Fibroblast of peridontal ligament (primary cell): ENCODE measurements around the gene CTXN3.
A peak's percentile ranks its signal among the peaks of the same experiment; 100 is the strongest.

Experiments
- DNase-seq: peaks from one replicate; pipeline ENCODE4 v3.0.0-alpha.2; 2010; ENCODE audit errors: extremely low read depth

Gene CTXN3

DNA sequence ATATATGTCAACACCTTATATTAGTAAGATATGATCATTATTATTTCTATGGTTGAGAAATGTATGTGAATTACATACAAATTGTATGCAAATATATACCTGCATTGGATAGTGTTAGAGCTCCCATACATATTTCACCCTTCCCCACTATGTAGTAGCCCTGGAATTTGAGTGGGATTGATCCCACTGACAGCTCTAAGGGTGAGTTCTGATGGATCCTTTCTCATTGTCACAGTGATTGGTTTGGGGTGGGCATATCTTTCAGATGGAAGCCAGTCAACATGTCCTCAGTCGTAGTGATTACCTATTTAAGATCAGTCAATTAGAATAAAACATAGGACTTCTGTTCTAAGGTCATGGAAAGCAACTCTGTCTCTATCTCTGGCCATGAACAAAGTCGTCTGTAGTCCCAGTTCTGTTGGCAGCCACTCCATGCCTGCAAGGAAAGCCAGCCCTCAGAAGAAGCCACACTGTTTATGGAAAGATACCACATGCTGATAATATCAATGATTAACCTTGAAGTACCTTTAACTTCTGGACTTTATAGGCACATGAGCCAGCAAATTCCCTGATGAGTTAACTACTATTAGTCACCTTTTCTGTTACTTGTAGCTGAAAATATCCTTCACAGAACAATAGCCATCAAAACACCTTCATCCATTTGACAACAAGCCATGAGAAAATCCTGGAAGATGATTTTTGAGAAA, 49.2 kb downstream of the CTXN3 start:
- DNase-seq, result no peak

DNA sequence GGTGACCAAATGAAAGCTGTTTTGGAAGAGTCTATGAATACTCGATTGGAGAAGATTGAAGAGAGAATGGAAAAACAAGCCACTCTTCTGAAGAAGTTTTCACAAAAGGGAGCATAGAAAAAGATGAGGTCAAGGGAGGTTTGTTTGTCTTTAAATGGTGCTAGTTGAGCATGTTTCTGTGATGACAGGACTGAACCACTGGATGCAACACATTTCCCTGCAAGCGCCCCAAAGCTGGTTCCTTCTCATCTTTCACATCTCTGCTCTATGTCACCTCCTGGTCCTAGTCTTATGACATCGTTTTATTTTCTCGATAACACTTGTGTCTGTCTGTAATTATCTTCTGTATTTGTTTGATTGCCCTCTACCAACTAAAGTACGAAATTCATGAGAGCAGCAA, 50.5 kb downstream of the CTXN3 start:
- no peak for DNase-seq

DNA sequence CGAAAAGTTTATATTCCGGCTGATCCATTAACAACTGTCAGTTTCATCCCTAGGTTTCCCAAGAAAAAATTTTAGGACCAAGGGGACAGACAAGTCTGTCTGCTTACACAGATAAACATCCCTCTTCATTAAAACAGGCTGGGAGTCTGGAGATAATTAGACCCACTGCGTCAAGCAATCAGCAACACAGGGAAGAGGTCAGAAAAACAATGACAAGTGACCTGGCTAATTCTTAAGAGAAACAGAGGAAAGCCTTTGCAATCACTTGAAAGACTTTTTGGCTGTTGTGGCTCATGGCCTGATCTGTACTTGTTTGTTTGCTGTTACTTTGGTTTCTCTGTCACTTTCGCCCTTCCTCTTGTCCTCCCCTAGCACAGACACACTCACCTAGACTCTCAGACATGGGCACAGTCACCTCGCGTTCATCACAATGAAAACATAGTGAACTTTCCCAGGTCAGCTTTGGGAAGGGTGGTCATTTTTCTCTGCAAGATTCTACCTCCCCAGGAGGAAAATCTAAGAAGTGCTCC, 51.4 kb downstream of the CTXN3 start:
- DNase-seq, result no peak

DNA sequence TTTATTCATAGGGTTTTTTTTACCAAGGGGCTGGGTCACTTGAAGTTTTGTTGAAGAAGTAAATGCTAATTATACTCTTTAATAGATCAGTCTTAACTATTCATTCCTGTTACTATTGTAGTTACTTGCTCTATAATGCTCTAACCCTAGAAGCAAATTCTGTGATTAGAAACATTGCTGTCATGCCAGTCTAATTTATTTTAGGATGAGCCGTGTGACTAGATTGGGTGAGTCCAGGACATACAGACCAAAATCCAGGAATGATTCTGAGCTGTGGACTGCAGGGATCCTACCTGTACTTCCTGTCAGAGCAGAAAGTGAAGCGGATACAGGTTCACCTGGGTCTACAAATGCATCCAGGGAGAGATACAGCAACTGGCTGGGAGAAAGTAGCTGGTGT, 53.6 kb downstream of the CTXN3 start:
- no peak for DNase-seq

DNA sequence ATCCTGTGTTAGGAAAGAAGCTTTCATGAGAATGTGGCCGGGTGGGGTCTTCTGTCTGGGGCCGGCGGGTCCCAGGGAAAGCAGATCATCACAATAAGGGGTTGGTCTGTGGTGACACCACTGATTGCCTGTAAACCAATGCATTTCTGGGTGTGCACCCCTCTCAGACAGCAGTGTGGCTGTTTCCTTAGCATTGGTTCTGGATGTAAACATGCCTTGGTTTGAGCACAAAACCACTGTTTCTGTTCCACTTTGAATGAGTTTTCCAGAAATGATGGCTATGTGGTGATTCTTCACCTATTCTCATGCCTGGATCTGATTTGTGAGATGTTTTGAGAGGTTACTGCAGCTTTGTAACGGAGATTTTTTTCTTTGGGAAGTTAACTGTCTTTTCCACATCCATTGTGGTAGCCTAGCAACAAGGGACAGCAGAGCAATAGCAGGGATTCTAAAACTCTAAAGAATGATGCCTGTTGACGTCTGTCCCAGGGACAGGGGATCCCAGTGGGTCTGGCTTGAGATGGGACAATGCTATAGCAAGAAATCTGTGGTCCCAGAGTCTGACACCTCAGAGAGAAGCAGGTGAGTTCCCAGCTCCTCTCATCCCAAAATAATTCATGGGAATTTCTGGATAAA, 54.2 kb downstream of the CTXN3 start, which contains the start of gene CCDC192:
TSS of gene CCDC192 (plus strand) at position 466 of the 636 bp plus-strand sequence. CDS start at position 521, 55 bp downstream.
- DNase-seq, result no peak

DNA sequence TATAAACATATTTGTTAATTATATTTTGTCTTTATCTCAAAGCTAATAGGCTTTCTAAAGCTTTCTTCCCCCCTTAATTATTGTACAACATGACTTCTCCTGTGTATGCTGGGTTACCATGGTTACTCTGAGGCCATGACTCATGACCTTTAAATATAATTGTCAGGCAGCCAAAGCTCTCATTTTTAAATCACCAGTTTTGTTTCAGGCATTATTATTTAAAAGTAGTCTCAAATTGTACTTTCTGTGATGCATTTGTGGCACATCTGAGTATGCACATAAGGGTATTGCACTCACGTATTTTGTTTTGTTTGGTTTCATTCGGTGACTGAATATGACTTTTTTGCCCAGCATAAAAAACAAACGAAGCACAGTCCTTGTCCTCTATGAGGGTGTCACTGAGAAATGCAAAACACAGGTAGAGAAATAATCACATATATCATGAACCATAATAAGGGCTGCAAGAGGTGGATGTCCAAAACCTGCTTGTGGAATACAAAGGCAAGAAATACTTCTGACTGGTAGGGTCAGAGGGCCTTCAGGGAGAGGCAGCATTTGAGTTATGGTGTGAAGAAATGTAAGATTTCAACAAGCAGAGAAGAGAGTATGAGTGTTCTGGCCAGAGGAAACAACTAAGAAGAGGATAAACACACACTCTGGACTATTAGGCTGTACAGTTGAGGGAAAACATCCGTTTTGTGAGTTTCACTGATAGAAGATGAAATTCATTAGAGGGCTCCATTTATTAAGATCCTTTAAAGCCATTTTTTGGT, 56.4 kb downstream of the CTXN3 start:
- DNase-seq, result peak; percentile 91

DNA sequence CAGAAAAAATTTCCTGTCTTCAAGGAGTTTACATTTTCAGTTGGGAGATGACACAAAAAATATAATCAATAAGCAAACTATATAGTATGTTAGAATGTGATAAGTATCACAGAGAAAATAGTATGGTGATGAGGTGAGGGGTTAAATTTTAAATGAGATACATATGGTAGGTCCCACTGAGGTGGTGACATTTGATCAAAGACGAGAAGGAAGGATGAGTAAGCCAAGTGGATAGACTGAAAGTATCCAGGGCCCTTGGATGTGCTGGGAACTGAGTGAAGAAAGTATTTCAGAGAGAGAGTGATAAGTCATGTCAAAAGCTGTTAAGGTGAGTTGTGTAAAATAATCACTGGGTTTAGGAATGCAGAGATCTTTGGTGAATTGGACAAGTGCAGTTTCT, 57.8 kb downstream of the CTXN3 start:
- DNase-seq, result no peak

DNA sequence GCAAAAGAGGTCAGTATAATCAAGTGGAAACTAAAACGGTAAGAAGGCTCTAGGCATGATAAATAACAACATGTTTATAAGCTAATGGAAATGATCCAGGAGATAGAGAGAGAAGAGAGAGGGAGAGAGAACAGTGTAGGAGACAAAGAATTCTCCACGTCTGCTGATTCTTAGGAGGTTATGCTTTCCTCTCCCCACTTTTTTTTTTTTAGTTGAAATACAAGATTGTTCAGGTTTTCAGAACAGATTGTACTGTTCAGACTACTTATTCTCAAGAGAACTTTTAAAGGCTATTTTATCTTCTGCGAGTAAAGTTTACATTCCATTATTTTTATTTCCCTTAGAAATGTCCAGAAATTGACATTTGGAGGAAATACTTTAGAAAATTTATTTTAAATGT, 58.3 kb downstream of the CTXN3 start:
- no peak for DNase-seq
